ENCODE measurements around the gene HSPB6. TPM values are rescaled to one million over a fixed set of nuclear protein-coding genes. Genes with fewer than 3 reads are reported as not detected.

Gene HSPB6
- total and polyA plus RNA-seq, 4 donors: 13.2 to 44.8 (median 24.5) TPM

DNA sequence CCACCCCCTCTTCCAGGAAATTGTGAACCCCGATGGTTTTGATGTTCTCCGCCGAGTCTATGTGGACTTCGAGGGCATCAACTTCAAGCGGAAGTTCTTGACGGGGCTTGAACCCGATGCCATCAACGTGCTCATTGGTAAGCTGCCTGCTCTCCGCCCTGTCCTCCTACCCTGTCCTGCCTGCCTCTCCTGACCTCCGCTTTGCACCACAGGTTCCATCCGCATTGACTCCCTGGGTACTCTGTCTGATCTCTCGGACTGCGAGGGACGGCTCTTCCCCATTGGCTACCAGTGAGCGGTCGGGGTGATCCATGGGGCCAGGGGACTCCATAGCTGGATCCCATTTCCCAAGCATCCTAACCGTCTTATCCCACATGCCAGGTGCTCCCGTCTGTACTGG, 26.5 kb downstream of the HSPB6 start:
- DNase-seq (no peak), ATAC-seq (ENCODE audit: insufficient read depth, low FRiP score) (no peak)
- Histone ChIP-seq H3K9ac (ENCODE audit: insufficient read depth in 1 of 2, low read length in 2 of 2) (no peak overlapping the region), H3K4me1 (ENCODE audit: control insufficient read depth in 5 of 5, insufficient read depth in 5 of 5, low read length in 5 of 5) (no peaks in the 10 kb centered on the region), H3K4me3 (no peak overlapping the region), H3K27ac (ENCODE audit: low read depth in 1 of 2, low read length in 1 of 2) (no peak overlapping the region), H3K36me3 (ENCODE audit: control insufficient read depth in 4 of 4, insufficient read depth in 4 of 4, low read length in 4 of 4) (peaks cover 5 to 87% (median 38%) of the 10 kb centered on the region in 4 donors), H3K27me3 (ENCODE audit: control insufficient read depth in 3 of 3, insufficient read depth in 3 of 3, low read length in 2 of 3) (no peaks in the 10 kb centered on the region), H3K9me3 (ENCODE audit: control insufficient read depth in 4 of 4, insufficient read depth in 3 of 4, low read length in 3 of 4) (no peaks in the 10 kb centered on the region)
- 93 to 94% methylated on average over 18 of the region's 18 CpGs for WGBS, 2 donors
- TF ChIP-seq, protein P1, sequence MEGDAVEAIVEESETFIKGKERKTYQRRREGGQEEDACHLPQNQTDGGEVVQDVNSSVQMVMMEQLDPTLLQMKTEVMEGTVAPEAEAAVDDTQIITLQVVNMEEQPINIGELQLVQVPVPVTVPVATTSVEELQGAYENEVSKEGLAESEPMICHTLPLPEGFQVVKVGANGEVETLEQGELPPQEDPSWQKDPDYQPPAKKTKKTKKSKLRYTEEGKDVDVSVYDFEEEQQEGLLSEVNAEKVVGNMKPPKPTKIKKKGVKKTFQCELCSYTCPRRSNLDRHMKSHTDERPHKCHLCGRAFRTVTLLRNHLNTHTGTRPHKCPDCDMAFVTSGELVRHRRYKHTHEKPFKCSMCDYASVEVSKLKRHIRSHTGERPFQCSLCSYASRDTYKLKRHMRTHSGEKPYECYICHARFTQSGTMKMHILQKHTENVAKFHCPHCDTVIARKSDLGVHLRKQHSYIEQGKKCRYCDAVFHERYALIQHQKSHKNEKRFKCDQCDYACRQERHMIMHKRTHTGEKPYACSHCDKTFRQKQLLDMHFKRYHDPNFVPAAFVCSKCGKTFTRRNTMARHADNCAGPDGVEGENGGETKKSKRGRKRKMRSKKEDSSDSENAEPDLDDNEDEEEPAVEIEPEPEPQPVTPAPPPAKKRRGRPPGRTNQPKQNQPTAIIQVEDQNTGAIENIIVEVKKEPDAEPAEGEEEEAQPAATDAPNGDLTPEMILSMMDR (IDR thresholded peaks at IDR 0.05; ENCODE audit: control extremely low read depth, extremely low read depth): no peak

DNA sequence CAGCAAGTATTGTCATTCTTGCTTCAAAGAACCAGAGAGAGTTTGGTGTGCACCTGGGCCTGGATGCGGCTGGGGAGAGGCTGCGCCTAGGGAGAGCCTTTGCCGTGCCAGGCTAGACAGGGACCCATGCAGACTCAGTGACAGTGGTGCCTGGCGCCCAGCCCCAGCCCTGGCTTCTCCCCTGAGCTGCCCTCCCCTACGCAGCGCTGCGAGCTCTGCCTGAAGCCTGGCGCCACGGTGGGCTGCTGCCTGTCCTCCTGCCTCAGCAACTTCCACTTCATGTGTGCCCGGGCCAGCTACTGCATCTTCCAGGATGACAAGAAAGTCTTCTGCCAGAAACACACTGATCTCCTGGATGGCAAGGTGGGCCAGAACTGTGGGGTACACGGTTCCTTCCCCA, 27.1 kb downstream of the HSPB6 start:
- Histone ChIP-seq H3K27ac (ENCODE audit: low read depth in 1 of 2, low read length in 1 of 2) (no peak overlapping the region), H3K4me3 (no peak overlapping the region), H3K9ac (ENCODE audit: insufficient read depth in 1 of 2, low read length in 2 of 2) (no peak overlapping the region), H3K9me3 (ENCODE audit: control insufficient read depth in 4 of 4, insufficient read depth in 3 of 4, low read length in 3 of 4) (no peaks in the 10 kb centered on the region), H3K27me3 (ENCODE audit: control insufficient read depth in 3 of 3, insufficient read depth in 3 of 3, low read length in 2 of 3) (no peaks in the 10 kb centered on the region), H3K36me3 (ENCODE audit: control insufficient read depth in 4 of 4, insufficient read depth in 4 of 4, low read length in 4 of 4) (peaks cover 5 to 90% (median 39%) of the 10 kb centered on the region in 4 donors), H3K4me1 (ENCODE audit: control insufficient read depth in 5 of 5, insufficient read depth in 5 of 5, low read length in 5 of 5) (no peaks in the 10 kb centered on the region)
- ATAC-seq (ENCODE audit: insufficient read depth, low FRiP score): no peak
- DNase-seq: no peak
- TF ChIP-seq, protein P1 (IDR thresholded peaks at IDR 0.05; ENCODE audit: control extremely low read depth, extremely low read depth): no peak
- 92 to 94% methylated on average over 11 of the region's 11 CpGs for WGBS, 2 donors

DNA sequence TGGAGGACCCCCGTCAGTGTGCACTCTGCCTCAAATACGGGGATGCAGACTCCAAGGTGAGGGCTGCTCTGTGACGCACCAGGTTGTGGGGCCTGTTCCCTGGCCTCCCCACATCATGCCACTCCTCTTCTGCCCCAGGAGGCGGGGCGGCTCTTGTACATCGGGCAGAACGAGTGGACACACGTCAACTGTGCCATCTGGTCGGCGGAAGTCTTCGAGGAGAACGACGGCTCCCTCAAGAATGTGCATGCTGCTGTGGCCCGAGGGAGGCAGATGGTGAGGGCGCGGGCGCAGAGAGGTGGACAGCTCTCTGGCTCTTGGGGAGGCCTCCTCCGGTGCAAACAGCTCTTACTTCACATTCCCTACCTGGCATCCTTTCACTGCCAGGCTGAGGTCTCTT, 27.8 kb downstream of the HSPB6 start:
- Histone ChIP-seq H3K27me3 (ENCODE audit: control insufficient read depth in 3 of 3, insufficient read depth in 3 of 3, low read length in 2 of 3) (no peaks in the 10 kb centered on the region), H3K9me3 (ENCODE audit: control insufficient read depth in 4 of 4, insufficient read depth in 3 of 4, low read length in 3 of 4) (no peaks in the 10 kb centered on the region), H3K4me1 (ENCODE audit: control insufficient read depth in 5 of 5, insufficient read depth in 5 of 5, low read length in 5 of 5) (no peaks in the 10 kb centered on the region), H3K9ac (ENCODE audit: insufficient read depth in 1 of 2, low read length in 2 of 2) (no peak overlapping the region), H3K36me3 (ENCODE audit: control insufficient read depth in 4 of 4, insufficient read depth in 4 of 4, low read length in 4 of 4) (peaks cover 9 to 94% (median 42%) of the 10 kb centered on the region in 4 donors), H3K4me3 (no peak overlapping the region), H3K27ac (ENCODE audit: low read depth in 1 of 2, low read length in 1 of 2) (no peak overlapping the region)
- DNase-seq (no peak), ATAC-seq (ENCODE audit: insufficient read depth, low FRiP score) (no peak)
- 92 to 95% methylated on average over 18 of the region's 18 CpGs for WGBS, 2 donors
- TF ChIP-seq, protein P1 (IDR thresholded peaks at IDR 0.05; ENCODE audit: control extremely low read depth, extremely low read depth): no peak

Measured in lung (tissue), 12 donors.